WERI-Rb-1 (cell line): Measurements from ENCODE around the gene PNKD.

ENCODE experiments used
- DNase-seq: peaks from one replicate; pipeline ENCODE4 v3.0.0-alpha.2; 2020
- H3K27ac ChIP-seq: fragments of 250-450 bp; sonication (Bioruptor Pico); 2 replicates; pipeline ENCODE4 v1.5.1; 2020; ENCODE audit warnings: mild to moderate bottlenecking, moderate library complexity
- H3K27me3 ChIP-seq: fragments of 250-450 bp; sonication (Bioruptor Pico); 2 replicates; pipeline ENCODE4 v1.5.1; 2021; ENCODE audit warnings: mild to moderate bottlenecking, low read depth, moderate library complexity; ENCODE audit not compliant: insufficient read depth, severe bottlenecking
- H3K36me3 ChIP-seq: fragments of 250-450 bp; sonication (Bioruptor Pico); 2 replicates; pipeline ENCODE4 v1.5.1; 2020; ENCODE audit warnings: mild to moderate bottlenecking, moderate library complexity
- H3K4me3 ChIP-seq: 2 replicates; pipeline ENCODE4 v1.5.1; 2011; ENCODE audit warnings: low read depth, mild to moderate bottlenecking, control low read depth, low read length
- H3K9me3 ChIP-seq: fragments of 250-450 bp; sonication (Bioruptor Pico); 2 replicates; pipeline ENCODE4 v1.5.1; 2021; ENCODE audit warnings: mild to moderate bottlenecking, moderate library complexity; ENCODE audit not compliant: severe bottlenecking
- CTCF ChIP-seq: IDR thresholded peaks from 2 replicates; pipeline ENCODE4 v1.5.1; 2011; ENCODE audit warnings: low read depth, mild to moderate bottlenecking, control low read depth, inconsistent platforms, low read length

The PNKD gene

DNA sequence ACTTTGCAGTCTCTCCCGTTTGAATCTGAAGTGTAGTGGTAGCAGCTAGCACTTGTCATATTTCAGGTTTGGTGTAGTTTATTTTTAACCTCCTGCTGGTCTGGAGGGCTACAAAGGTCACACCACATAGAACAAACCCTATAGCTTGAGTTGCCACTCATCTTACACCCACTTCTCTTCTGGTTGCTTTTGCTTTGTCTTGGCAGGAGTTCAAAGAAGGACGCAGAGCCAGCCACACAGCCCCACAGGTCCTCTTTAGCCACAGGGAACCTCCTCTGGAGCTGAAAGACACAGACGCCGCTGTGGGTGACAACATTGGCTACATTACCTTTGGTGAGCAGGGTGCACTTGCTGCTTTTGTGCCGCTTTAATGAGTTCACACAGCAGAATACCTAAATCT, 25.1 kb upstream of the PNKD start:
- Histone ChIP-seq H3K4me3 (no peak overlapping the region), H3K36me3 (peaks cover 74% of the 10 kb centered on the region), H3K27ac (no peak overlapping the region), H3K27me3 (no peaks in the 10 kb centered on the region), H3K9me3 (no peaks in the 10 kb centered on the region)
- TF ChIP-seq CTCF = no peak
- no peak for DNase-seq

DNA sequence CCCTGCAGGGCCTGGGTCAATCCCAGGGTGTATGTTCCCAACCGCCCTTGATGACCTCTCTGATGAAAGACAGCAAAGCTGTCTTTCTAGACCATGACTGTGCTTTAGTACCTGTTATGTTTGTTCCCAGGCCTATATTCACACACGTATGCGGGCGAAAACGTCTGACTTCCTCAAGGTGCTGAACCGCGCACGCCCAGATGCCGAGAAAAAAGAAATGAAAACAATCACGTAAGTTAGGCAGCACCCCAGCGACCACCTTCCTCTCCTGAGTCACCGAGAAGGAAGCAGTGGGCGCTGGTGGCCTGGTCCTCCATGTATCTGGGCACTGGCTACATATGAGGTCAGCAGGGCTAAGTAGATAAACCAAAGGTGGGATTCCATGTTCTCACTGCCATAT, 20.6 kb upstream of the PNKD start:
- Histone ChIP-seq H3K27ac (no peak overlapping the region), H3K27me3 (no peaks in the 10 kb centered on the region), H3K9me3 (no peaks in the 10 kb centered on the region), H3K4me3 (no peak overlapping the region), H3K36me3 (peaks cover 79% of the 10 kb centered on the region)
- no peak for DNase-seq
- TF ChIP-seq CTCF = no peak

DNA sequence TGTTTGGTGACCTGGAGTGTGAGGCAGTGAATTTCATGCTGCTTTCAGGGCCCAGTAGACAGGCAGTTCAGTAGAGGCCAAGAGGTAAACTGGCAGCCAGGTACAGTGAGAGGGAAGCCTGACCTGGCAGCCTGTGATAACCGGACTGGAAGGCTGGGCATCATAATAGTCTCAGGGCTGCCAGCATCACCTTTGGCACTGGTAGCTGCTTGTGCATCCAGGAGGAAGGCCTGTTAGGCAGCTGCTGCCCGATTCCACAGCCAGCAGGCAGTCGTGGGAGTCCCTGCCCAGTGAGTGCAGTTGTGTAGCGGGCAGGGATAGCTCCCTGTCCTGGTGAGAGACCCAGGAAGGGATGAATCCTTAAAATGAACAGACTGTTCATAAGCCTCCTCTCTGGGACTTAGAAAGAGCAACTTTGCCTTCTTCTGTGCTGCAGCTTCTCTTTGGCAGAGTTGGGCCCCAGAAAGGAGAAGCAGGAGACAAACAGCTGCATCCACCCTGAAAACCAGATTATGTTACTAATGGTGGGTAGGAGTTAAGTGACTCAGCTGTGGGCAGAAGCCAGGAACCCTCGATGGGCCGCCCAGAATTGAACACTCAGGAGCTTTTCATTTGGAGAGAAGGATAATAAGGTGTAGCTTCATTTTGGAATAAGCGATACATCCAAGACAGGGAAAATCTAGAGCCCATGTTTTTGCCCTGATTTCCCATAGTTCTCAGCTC, 17.6 kb upstream of the PNKD start:
- H3K36me3 ChIP-seq = peaks cover 65% of the 10 kb centered on the region
- H3K4me3 ChIP-seq = no peak overlapping the region
- no peak for TF ChIP-seq CTCF
- DNase-seq = no peak
- H3K27ac ChIP-seq = no peak overlapping the region
- H3K9me3 ChIP-seq = no peaks in the 10 kb centered on the region
- H3K27me3 ChIP-seq = no peaks in the 10 kb centered on the region

GRCh38 chr2:218253232-218253625, 17.1 kb upstream of the PNKD start:
- Histone ChIP-seq H3K27me3 (no peaks in the 10 kb centered on the region), H3K36me3 (peaks cover 61% of the 10 kb centered on the region), H3K9me3 (no peaks in the 10 kb centered on the region), H3K4me3 (no peak overlapping the region), H3K27ac (no peak overlapping the region)
- DNase-seq = no peak
- TF ChIP-seq CTCF = no peak

GRCh38 chr2:218255446-218255845, 14.9 kb upstream of the PNKD start:
- no peak overlapping the region for H3K4me3 ChIP-seq
- H3K36me3 ChIP-seq = peaks cover 40% of the 10 kb centered on the region
- no peak for TF ChIP-seq CTCF
- DNase-seq = no peak
- H3K27ac ChIP-seq = no peak overlapping the region
- no peaks in the 10 kb centered on the region for H3K27me3 ChIP-seq
- no peaks in the 10 kb centered on the region for H3K9me3 ChIP-seq
